Neural progenitor cell (in vitro differentiated cells): Measurements from ENCODE around the gene RPTOR. TPM values are rescaled to one million over a fixed set of nuclear protein-coding genes. Genes with fewer than 3 reads are reported as not detected.
A peak's percentile ranks its signal among the peaks of the same experiment; 100 is the strongest.

ENCODE experiments used
- DNase-seq: peaks from one replicate; pipeline ENCODE4 v3.0.0-alpha.2; 2016; ENCODE audit warnings: low spot score
- H2AFZ ChIP-seq: fragments of 200-600 bp; sonication (generic); replicated peaks from 2 replicates; pipeline ENCODE4 v1.6.1; 2016; ENCODE audit warnings: antibody characterized with exemption
- H3F3A ChIP-seq: fragments of 200-600 bp; sonication (generic); 2 replicates; pipeline ENCODE4 v1.6.1; 2016; ENCODE audit warnings: antibody characterized with exemption, low read depth
- H3K27ac ChIP-seq: fragments of 200-600 bp; sonication (generic); 2 replicates; pipeline ENCODE4 v1.5.1; 2016; ENCODE audit warnings: mild to moderate bottlenecking
- H3K27me3 ChIP-seq: fragments of 200-600 bp; sonication (generic); 2 replicates; pipeline ENCODE4 v1.6.1; 2016; ENCODE audit warnings: mild to moderate bottlenecking, moderate library complexity
- H3K36me3 ChIP-seq: fragments of 200-600 bp; sonication (generic); 2 replicates; pipeline ENCODE4 v1.5.1; 2016
- H3K4me1 ChIP-seq: fragments of 200-600 bp; sonication (generic); 2 replicates; pipeline ENCODE4 v1.6.1; 2016; ENCODE audit warnings: mixed run types
- H3K4me2 ChIP-seq: fragments of 200-600 bp; sonication (generic); 2 replicates; pipeline ENCODE4 v1.6.1; 2016
- H3K4me3 ChIP-seq: fragments of 200-600 bp; sonication (generic); 2 replicates; pipeline ENCODE4 v1.5.1; 2016
- H3K79me2 ChIP-seq: fragments of 200-600 bp; sonication (generic); 2 replicates; pipeline ENCODE4 v1.6.1; 2016; ENCODE audit warnings: low read depth
- H3K9ac ChIP-seq: fragments of 200-600 bp; sonication (generic); 2 replicates; pipeline ENCODE4 v1.6.1; 2016
- H3K9me3 ChIP-seq: fragments of 200-600 bp; sonication (generic); 2 replicates; pipeline ENCODE4 v1.5.1; 2016; ENCODE audit warnings: low read depth
- H4K20me1 ChIP-seq: fragments of 200-600 bp; sonication (generic); 2 replicates; pipeline ENCODE4 v1.6.1; 2016; ENCODE audit warnings: low read depth
- H3K27ac Mint-ChIP-seq: 3 replicates; pipeline ENCODE4 v1.8.0; 2021; ENCODE audit warnings: mixed read lengths
- H3K27me3 Mint-ChIP-seq: 2 replicates; pipeline ENCODE4 v1.8.0; 2022; ENCODE audit warnings: low read depth, mild to moderate bottlenecking, inconsistent platforms, moderate library complexity, mixed read lengths; ENCODE audit not compliant: insufficient read depth
- H3K36me3 Mint-ChIP-seq: 3 replicates; pipeline ENCODE4 v1.8.0; 2021; ENCODE audit warnings: mixed read lengths
- H3K4me1 Mint-ChIP-seq: 3 replicates; pipeline ENCODE4 v1.8.0; 2021; ENCODE audit warnings: mixed read lengths
- H3K4me3 Mint-ChIP-seq: 3 replicates; pipeline ENCODE4 v1.8.0; 2021; ENCODE audit warnings: mild to moderate bottlenecking, moderate library complexity, mixed read lengths
- H3K9me3 Mint-ChIP-seq: 3 replicates; pipeline ENCODE4 v1.8.0; 2020; ENCODE audit warnings: mixed read lengths
- CTCF ChIP-seq: fragments of 200-600 bp; sonication (generic); IDR thresholded peaks from 2 replicates; pipeline ENCODE4 v1.5.1; 2017; ENCODE audit warnings: antibody characterized with exemption, mild to moderate bottlenecking
- EZH2 ChIP-seq: fragments of 200-600 bp; sonication (generic); IDR thresholded peaks from 2 replicates; pipeline ENCODE4 v1.6.1; 2017; ENCODE audit warnings: antibody characterized with exemption, mild to moderate bottlenecking, moderate library complexity
- EZH2phosphoT487 ChIP-seq: fragments of 200-600 bp; sonication (generic); IDR thresholded peaks from 2 replicates; pipeline ENCODE4 v1.6.1; 2017; ENCODE audit warnings: antibody characterized with exemption
- total RNA-seq: library from RNA; depleted of rRNA; stranded (reverse); fragments of >200 nt; gene quantifications from 2 replicates; pipeline ENCODE4 v1.2.3, GENCODE V29; 2015; ENCODE audit warnings: low replicate concordance

Gene RPTOR
- total RNA-seq, 1 donor from 2014 or later = 7.4 TPM

- peak overlapping the region; percentile 74 for H3K27ac Mint-ChIP-seq
These were observed 68.5 kb downstream of the RPTOR start for GRCh38 chr17:80612997-80613731.

DNA sequence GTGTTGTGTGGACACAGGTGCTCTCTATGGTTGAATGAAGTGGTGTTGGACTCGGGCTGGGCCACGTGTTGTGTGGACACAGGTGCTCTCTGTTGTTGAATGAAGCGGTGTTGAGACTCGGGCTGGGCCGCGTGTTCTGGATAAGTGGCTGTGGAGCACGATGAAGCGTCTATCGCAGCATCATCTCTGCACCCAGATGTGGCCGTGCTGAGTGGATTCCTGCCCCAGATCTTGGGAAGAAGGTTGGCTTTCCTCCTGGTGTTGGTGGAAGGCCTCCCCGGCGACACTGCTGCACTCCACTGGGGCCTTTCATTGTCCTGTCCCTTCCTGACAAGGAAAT, 69.1 kb downstream of the RPTOR start:
- Histone ChIP-seq H3K79me2 (peaks cover 44% of the 10 kb centered on the region), H3K4me2 (no peak overlapping the region), H4K20me1 (peaks cover 30% of the 10 kb centered on the region), H3K4me1 (no peaks in the 10 kb centered on the region), H3K9ac (no peak overlapping the region), H2AFZ (no peak overlapping the region), H3K27me3 (no peaks in the 10 kb centered on the region), H3K4me3 (no peak overlapping the region), H3K9me3 (no peaks in the 10 kb centered on the region), H3K36me3 (no peaks in the 10 kb centered on the region), H3K27ac (no peak overlapping the region), H3F3A (no peaks in the 10 kb centered on the region)
- Mint-ChIP-seq H3K27ac (peak overlapping the region; percentile 74), H3K4me3 (no peak overlapping the region), H3K4me1 (peaks cover 24% of the 10 kb centered on the region), H3K9me3 (peaks cover 7% of the 10 kb centered on the region), H3K27me3 (peaks cover 4% of the 10 kb centered on the region), H3K36me3 (peaks cover 2% of the 10 kb centered on the region)
- TF ChIP-seq CTCF = no peak
- TF ChIP-seq EZH2 = no peak
- TF ChIP-seq EZH2phosphoT487 = no peak
- no peak for DNase-seq

More at GRCh38 chr17:80612997-80613731, 68.5 kb downstream of the RPTOR start:
- no peak overlapping the region for H3K27ac ChIP-seq
- no peaks in the 10 kb centered on the region for H3K9me3 ChIP-seq
- no peaks in the 10 kb centered on the region for H3K27me3 ChIP-seq
- H3K4me3 ChIP-seq = no peak overlapping the region
- no peaks in the 10 kb centered on the region for H3K4me1 ChIP-seq
- peaks cover 48% of the 10 kb centered on the region for H3K79me2 ChIP-seq
- no peak overlapping the region for H3K9ac ChIP-seq
- H3K9me3 Mint-ChIP-seq = peaks cover 7% of the 10 kb centered on the region
- no peak overlapping the region for H3K4me2 ChIP-seq
- H3K36me3 ChIP-seq = no peaks in the 10 kb centered on the region
- DNase-seq = no peak
- H3K27me3 Mint-ChIP-seq = peaks cover 4% of the 10 kb centered on the region
- H3K36me3 Mint-ChIP-seq = peaks cover 2% of the 10 kb centered on the region
- TF ChIP-seq EZH2phosphoT487 (no peak), EZH2 (no peak), CTCF (no peak)
- H3K4me1 Mint-ChIP-seq = peaks cover 22% of the 10 kb centered on the region
- H3K4me3 Mint-ChIP-seq = no peak overlapping the region
- no peaks in the 10 kb centered on the region for H3F3A ChIP-seq
- H2AFZ ChIP-seq = no peak overlapping the region
- H4K20me1 ChIP-seq = peaks cover 35% of the 10 kb centered on the region

- Histone ChIP-seq H3K4me3 (no peak overlapping the region), H4K20me1 (peaks cover 32% of the 10 kb centered on the region), H3K9ac (no peak overlapping the region), H2AFZ (no peak overlapping the region), H3K4me1 (no peaks in the 10 kb centered on the region), H3K4me2 (no peak overlapping the region), H3K36me3 (no peaks in the 10 kb centered on the region), H3K79me2 (peaks cover 40% of the 10 kb centered on the region), H3K9me3 (no peaks in the 10 kb centered on the region), H3F3A (no peaks in the 10 kb centered on the region), H3K27me3 (no peaks in the 10 kb centered on the region), H3K27ac (no peak overlapping the region)
- Mint-ChIP-seq H3K4me3 (no peak overlapping the region), H3K27ac (no peak overlapping the region), H3K9me3 (peaks cover 6% of the 10 kb centered on the region), H3K4me1 (peaks cover 20% of the 10 kb centered on the region), H3K27me3 (peaks cover 4% of the 10 kb centered on the region), H3K36me3 (peaks cover 2% of the 10 kb centered on the region)
- TF ChIP-seq EZH2 (no peak), EZH2phosphoT487 (no peak), CTCF (no peak)
- DNase-seq = no peak
These were observed 69.9 kb downstream of the RPTOR start for GRCh38 chr17:80614332-80615047.
